GM12872 (cell line): ENCODE measurements around the gene TBC1D23.

Source experiments
- CTCF ChIP-seq: IDR thresholded peaks from 3 replicates; pipeline ENCODE4 v1.5.1; 2011; ENCODE audit warnings: low read depth, mild to moderate bottlenecking, low read length, moderate library complexity; ENCODE audit not compliant: insufficient read depth

The TBC1D23 gene

GRCh38 chr3:100339786-100340185 is 79.0 kb downstream of the TBC1D23 start:
- TF ChIP-seq CTCF = no peak

DNA sequence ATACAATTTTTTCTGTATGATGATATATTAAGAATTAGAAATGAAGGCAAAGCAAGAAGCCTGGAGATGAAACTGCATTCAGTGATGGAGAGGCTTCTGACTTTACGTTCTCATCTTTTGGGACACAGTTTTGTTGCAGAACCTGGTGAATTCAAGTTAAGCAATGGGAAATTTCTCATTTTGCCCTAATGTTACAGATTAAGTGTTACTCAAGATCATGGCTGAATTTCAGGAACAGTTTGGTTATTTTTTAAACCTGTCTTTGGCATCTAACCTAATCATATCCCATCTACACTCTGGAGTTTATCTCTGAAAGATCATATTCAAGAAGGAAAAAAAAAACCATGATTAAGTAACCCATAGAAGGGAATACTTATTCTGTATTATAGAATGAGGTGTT is 79.7 kb downstream of the TBC1D23 start:
- no peak for TF ChIP-seq CTCF

GRCh38 chr3:100348727-100349126 is 87.9 kb downstream of the TBC1D23 start:
- TF ChIP-seq CTCF = no peak

DNA sequence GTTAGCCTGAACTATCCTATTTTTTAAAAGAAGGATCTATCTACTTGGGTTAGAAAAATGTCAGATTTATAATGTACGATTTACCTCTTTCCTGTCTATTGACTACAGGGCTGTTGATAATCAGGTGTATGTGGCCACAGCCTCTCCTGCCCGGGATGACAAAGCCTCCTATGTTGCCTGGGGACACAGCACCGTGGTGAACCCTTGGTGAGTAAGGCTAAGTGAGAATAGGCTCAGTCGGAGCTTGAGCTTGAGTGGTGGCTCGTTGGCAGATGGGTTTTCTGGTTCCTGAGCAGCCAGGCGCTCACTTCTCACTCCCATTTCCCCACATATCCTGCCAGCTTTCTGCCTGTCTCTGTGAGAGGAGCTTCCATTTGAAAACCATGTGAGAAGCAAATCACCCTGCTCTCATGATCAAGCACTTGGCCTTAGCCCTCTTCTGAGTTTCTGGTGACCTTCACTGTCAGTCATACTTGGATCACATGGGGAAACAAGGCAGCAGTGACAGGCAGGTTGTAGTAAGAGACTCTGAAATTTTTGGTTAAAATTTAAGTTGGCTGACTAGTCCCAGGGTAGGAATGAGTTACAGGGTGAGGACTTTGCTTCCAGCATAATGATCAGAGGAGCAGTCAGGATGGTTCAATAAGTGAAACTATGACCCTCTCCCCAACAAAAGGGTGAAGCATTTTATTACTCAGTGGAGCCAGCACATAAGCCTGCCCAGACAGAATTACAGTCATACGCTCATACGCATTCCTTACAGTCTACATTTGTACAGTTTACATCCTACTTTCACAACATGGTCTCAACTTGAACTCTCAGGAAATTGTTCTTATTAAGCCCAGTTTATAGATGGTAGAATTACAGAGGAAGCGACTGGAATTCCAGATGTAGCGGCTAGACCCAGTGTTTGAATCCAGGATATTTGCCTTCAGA is 91.8 kb downstream of the TBC1D23 start:
- TF ChIP-seq CTCF = no peak

DNA sequence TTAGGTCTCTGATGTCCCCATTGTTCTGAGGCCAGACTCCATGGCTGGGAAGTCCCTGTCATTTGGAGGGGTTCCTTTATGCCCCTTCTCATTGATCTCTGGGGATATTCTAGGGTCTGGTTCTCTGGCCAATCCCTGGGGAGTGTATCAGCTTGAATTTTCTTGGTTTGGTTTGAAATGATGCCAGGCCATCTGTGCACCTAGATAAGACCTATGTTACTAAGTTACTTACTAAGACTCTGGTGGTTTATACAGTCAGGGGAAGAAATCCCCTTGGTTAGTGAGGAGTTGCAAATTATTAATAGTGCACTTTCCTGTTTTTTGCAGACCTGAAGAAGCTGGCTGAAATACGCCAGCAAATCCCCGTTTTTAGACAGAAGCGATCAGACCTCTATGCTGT is 94.1 kb downstream of the TBC1D23 start:
- TF ChIP-seq CTCF = no peak

DNA sequence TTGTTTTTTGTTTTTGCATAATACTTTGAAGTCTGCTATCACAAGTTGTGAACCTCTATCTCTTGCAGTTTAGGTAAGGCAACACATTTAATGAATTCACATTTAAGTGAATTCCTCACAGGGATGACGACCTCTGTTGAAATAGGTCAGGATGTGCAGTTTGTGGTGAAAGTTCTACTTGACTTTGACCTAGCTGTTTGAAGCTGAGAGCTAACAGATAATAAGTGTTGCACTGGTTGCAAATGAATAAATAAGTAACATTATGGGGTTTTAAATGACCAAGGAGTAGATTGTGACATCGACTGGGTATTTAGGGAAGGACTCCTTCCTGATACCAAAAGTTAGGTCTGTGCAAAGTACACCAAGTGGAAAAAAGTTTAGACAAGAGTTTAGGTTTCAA is 97.6 kb downstream of the TBC1D23 start:
- TF ChIP-seq CTCF = no peak

- no peak for TF ChIP-seq CTCF
These were observed 98.2 kb downstream of the TBC1D23 start for GRCh38 chr3:100359035-100359434.
